GM18951 (cell line): ENCODE results near the gene SUSD2.
"Not testable (repeated sequence)": the region's sequence is repeated elsewhere in the genome, so short reads cannot be mapped to it uniquely, and the experiment has no call there.

ENCODE experiments used
- POLR2A ChIP-seq: IDR thresholded peaks from 4 replicates; pipeline ENCODE4 v1.6.1; 2011; ENCODE audit warnings: mild to moderate bottlenecking; ENCODE audit not compliant: insufficient read length, insufficient read depth; ENCODE audit errors: extremely low read depth
- in situ Hi-C: fragments of 300-500 bp; cut with MboI; formaldehyde crosslinking; loops from one replicate; pipeline ENCODE4 v1.12.0; 2022; ENCODE audit warnings: low sequenced_read_pairs, mixed read lengths, inconsistent platforms; ENCODE audit not compliant: unreplicated experiment

Gene SUSD2

GRCh38 chr22:24232124-24232523 lies 50.8 kb downstream of the SUSD2 start:
- in situ Hi-C loops = no loop called here
- no peak for TF ChIP-seq POLR2A

DNA sequence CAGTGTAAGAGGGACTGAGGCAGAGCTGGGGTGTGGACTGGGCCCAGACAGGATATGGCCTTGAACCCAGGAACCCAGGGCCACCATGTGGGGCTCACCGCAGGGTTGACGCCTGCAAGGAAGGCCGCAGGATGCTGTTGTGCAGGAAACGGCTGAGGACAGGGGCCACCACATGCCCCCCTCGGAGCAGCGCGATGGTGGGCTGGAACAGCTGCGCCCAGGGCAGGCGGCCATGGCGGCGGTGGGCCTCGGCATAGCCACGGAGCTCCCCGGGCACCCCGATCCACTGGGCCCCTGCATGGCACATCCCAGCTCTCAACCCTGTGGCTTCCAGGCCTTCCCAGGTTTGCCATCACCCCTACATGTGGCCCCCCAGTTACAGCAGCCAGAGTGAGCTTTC lies 51.4 kb downstream of the SUSD2 start:
- in situ Hi-C loops = no loop called here
- TF ChIP-seq POLR2A = no peak

- in situ Hi-C loops = no loop called here
- TF ChIP-seq POLR2A = no peak
Measured at GRCh38 chr22:24233235-24233634, 51.9 kb downstream of the SUSD2 start.

DNA sequence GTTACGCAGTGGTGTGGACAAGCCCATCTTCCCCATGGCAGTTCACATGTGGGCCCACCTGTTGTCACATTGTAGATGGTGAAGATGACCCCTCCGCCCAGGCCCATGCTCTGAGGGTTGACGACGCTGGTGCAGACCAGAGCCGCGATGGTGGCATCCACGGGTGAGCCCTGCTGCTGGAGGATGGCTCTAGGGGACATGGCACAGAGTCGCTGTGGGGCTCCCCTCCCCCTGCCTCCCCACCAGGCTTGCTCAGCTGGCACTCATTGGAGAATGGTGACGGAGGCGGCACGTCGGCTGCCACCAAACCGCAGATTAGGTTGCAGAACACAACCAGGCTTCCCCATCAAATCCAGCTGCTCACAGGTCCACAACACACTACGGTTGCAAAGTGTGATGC lies 52.5 kb downstream of the SUSD2 start:
- in situ Hi-C loops = no loop called here
- no peak for TF ChIP-seq POLR2A

DNA sequence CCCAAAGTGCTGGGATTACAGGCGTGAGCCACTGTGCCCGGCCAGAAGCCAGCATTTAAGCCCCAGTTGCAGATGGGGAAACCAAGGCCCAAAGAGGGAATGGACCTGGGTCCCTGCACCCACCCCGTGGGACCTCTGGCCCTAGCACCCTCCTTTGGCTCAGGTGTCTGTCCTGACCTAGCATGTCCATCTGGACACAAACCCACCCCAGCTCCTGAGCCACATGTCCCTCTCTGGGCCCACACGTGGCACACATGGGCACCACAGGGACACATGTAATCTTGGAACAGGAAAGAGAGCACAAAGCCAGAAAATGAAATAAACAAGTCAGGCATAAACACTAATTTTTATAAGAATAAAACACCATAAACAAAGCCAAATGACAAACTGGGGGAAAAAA lies 54.0 kb downstream of the SUSD2 start:
- in situ Hi-C loops = no loop called here
- no peak for TF ChIP-seq POLR2A

GRCh38 chr22:24236656-24237055 lies 55.4 kb downstream of the SUSD2 start:
- in situ Hi-C loops = no loop called here
- no peak for TF ChIP-seq POLR2A

DNA sequence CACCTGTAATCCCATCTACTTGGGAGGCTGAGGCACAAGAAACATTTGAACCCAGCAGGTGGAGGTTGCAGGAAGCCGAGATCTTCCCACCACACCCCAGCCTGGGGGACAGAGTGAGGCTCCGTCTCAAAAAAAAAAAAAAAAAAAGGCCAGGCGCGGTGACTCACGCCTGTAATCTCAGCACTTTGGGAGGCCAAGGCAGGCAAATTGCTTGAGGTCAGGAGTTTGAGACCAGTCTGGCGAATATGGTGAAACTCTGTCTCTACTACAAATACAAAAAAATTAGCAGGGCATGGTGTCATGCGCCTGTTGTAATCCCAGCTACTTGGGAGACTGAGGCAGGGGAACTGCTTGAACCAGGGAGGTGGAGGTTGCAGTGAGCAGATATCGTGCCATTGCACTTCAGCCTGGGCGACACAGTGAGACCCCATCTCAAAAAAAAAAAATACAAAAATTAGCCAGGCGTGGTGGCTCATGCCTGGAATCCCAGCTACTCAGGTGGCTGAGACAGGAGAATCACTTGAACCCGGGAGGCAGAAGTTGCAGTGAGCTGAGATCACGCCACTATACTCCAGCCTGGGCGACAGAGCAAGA lies 56.9 kb downstream of the SUSD2 start:
- in situ Hi-C loops = not testable (repeated sequence)
